ENCODE data around the gene PSKH1.
A peak's percentile ranks its signal among the peaks of the same experiment; 100 is the strongest.

PSKH1 gene

DNA sequence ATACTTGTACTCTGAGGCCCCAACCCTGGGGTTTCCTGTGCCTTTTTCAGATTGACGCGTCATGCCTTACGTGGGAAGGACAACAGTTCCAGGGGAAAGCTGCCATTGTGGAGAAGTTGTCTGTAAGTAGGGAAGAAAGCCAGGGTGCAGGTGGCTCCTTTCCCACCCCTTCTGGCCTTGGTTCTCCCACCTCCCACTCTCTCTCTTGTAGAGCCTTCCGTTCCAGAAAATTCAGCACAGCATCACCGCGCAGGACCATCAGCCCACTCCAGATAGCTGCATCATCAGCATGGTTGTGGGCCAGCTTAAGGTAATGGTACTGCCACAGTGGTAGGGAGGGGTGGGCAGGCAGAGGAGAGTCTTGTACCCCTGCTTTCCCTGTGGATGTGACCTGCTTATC is 24.8 kb upstream of the PSKH1 start:
- no peak for DNase-seq

DNA sequence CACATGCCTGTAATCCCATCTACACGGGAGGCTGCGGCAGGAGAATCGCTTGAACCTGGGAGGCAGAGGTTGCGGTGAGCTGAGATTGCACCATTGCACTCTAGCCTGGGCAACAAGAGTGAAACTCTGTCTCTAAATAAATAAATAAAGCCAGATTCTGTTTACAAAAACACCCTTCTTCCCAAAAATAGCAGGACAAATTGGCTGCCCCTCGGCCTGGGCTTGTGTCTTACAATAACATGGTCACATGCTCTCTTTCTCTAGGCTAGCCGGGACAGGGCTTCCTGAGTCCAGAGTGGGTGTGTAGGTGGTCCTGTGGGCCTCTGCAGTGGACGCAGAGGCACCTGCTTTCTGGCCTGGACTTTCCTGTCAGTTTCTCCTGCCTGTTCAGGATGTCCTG is 23.4 kb upstream of the PSKH1 start:
- DNase-seq = no peak

DNA sequence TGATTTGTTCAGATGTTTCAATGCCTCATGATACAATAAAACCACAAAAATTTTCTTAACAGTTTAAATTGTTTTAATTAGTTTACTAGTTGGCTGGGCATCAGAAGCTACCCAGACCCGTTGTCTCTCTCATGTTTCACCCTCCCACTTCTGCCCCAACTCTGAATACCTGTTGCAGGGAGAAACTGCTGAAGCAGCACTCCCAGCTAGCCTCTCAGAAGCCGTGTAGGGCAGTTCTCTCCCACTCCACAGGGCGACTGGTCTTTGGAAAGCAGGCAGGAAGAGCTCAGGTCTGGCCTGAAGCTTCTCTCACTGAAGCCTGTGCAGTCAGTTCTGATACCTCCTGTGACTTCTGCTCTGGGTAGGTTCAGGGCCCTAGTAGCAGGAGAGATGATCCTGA is 21.8 kb upstream of the PSKH1 start:
- no peak for DNase-seq

DNA sequence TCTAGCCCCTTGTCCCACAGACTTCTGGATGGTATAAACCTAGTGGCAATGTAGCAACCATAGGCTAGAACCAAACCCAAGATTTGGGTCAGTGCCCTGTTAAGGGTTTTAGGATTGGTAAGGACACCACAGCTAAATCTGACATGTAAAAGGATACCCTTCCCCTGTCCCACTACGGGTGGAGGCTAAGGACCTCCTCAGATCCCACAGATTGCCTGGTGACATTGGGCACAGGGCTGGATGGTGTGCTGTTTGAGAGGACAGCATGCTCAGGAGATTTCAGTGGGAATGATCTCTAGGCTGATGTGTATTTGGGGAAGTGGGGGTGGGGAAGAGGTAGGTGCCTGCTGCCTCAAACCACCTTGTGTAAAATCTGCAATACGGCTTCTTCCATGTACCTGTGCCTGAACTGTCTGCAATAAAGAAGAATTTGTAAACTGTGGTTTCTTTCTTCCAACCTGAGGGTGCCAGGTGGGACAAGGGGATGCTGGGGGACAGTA is 20.9 kb upstream of the PSKH1 start:
- no peak for DNase-seq

DNA sequence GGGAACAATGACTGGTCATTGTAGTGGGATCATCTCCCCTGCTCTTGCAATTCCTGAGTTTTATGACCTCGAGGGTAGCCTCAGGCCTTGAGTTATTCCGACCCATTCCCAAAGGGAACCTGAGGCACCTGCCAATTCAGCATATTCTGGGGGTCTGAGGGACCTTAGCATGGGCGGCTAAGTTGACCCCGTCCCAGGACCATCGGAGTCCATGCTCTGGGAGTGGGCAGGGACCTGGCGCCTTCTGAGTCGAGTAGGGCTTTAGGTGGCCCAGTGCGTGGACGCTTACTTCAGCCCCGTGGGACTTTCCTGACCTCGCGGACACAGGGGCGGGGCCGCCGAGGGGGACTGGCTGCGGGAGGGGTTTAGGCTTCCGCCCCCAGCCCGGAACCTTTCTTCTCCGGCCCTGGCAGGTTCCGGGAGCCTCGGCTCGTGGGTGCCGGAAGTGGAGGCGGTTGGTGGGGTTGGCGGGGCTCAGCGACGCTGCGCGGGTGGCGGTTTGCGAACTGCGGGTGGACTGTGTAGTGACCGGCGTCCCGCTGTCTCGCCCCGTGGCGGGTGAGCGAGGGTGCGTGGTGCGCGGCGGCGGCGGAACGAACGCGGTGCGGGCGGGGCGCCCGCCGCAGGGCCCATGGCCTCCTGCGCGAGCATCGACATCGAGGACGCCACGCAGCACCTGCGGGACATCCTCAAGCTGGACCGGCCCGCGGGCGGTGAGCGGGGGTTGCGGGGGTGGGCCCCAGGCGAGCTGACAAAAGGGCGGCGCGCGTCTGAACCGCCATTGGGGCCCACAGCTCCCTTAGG is 20.2 kb upstream of the PSKH1 start, which contains the start of gene EDC4:
EDC4 (plus strand) TSS at position 422 of the 804 bp plus-strand sequence; CDS start at position 632, 210 bp downstream.
- DNase-seq = peak; percentile 85

DNA sequence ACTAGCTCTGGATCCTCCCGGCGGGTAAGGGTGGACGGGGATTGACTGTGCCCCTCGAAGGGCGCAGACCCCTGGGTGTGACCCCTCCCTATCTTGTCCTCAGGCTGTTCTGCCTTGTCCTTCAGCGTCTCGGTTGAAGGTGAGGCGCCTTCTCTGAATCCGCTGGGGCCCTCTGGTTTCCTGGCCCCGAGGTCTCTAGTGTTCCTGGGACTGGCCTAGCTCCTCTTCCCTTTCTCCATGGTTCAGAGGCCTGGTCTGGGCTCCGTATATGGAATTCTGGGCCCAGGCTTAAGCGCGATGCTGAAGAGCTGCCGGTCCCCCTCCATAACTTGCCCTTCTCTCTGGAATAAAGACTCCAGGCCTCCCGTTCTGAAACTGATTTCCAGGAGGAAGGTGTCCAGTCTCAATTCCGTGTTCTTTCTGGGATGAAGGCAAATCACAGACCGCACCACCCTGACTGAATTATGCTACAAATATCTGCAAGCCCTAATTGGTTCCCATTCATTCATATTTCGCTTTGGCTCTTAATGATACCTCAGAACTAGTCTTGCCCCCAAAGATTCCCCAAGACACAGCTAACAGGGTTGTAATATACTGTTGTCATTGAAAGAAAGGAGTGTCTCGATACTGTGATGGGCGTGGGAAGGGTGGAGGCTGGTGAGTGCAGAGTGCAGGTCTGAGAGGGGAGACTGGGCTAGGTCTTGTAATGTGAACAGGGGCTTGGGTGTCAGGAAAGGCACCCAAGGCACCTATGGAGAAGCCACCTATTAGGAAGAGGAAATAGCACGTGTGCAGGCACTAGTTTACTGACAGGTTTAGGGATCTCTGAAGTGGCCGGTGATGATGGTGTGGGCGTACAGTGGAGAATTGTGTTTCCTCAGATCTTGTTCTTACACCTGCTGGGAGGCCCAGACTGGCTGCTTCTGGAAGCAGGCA is 19.4 kb upstream of the PSKH1 start:
- DNase-seq = no peak

DNA sequence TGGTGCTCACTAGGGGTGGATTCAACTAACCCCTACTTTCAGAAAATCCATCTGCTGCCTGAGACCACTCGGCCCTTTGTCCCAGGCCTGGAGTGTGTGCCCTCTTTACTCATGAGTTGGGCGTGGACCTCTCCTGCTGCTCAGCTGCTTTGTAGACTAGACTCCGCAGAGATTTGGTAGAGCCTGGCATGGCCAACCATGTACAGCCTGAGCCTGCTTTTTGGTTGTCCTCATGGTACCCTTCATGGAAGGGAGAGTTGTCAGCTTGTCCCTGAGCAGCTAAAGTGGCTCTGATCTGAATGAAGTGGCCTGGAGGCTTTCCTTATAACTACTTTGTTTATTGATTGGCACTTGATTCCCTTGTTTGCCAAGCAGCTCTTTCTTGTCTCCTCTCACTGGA is 18.7 kb upstream of the PSKH1 start:
- no peak for DNase-seq

DNA sequence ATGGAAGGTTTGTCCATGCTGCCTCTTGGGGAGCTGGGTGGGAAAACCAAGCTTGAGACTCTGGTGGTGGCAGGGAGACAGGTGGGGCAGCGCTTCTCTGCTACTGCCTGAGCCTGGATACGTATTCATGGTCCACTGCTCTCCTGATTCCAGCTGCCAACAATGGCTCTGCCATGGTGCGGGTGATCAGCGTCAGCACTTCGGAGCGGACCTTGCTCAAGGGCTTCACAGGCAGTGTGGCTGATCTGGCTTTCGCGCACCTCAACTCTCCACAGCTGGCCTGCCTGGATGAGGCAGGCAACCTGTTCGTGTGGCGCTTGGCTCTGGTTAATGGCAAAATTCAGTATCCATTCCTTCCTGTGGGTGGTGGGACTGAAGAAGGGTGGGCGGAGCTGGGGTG is 16.0 kb upstream of the PSKH1 start:
- no peak for DNase-seq

DNA sequence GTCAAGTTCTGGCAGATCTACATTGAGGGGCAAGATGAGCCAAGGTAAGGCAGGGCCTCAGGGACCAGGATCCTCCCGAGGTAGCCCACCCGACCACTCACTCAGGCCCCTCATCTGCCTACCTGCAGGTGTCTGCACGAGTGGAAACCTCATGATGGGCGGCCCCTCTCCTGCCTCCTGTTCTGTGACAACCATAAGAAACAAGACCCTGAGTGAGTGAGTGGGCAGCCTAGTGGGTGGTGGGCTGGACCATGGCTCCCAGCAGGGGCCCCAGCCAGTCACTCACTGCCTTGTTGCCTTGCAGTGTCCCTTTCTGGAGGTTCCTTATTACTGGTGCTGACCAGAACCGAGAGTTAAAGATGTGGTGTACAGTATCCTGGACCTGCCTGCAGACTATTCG is 14.8 kb upstream of the PSKH1 start:
- no peak for DNase-seq

DNA sequence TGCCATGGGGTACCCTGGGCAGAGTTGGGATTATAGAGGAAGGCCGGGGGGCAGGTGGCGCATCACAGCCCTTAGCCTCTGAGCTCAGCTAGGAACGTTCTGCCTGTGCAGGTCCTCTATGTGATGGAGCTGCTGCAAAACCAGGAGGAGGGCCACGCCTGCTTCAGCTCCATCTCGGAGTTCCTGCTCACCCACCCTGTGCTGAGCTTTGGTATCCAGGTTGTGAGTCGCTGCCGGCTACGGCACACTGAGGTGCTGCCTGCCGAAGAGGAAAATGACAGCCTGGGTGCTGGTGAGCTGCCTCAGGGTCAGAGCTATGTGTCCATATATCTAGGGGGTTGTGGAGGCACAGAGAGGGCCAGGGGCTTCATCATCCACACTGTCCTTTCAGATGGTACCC is 14.2 kb upstream of the PSKH1 start:
- DNase-seq = no peak

DNA sequence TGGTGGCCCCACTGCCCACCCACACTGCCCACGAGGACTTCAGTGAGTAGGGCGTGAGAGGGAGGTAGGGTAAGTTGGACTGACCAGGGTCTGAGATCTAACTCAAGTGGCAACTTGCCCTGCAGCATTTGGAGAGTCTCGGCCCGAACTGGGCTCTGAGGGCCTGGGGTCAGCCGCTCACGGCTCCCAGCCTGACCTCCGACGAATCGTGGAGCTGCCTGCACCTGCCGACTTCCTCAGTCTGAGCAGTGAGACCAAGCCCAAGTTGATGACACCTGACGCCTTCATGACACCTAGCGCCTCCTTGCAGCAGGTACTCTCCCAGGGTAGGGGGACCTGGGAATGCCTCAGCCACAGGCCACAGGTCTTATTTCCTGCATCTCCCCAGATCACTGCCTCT is 13.6 kb upstream of the PSKH1 start:
- DNase-seq = no peak

DNA sequence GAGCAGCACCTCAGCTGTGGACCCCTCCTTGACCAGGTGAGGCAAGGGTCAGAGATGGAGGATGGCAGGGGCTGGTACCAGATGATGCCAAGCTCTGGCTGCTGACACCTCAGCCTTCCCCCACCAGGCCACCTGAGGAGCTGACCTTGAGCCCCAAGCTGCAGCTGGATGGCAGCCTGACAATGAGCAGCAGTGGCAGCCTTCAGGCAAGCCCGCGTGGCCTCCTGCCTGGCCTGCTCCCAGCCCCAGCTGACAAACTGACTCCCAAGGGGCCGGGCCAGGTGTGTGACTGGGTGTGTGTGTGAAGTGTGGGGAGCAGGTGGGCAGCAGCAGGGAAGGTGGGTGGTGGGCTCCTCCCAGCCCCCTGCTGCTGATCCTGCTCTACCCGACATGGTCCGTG is 13.1 kb upstream of the PSKH1 start:
- DNase-seq = no peak

DNA sequence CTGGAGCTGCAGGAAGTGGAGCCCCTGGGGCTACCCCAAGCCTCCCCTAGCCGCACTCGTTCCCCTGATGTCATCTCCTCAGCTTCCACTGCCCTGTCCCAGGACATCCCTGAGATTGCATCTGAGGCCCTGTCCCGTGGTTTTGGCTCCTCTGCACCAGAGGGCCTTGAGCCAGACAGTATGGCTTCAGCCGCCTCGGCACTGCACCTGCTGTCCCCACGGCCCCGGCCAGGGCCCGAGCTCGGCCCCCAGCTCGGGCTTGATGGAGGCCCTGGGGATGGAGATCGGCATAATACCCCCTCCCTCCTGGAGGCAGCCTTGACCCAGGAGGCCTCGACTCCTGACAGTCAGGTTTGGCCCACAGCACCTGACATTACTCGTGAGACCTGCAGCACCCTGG is 12.5 kb upstream of the PSKH1 start:
- DNase-seq = no peak

DNA sequence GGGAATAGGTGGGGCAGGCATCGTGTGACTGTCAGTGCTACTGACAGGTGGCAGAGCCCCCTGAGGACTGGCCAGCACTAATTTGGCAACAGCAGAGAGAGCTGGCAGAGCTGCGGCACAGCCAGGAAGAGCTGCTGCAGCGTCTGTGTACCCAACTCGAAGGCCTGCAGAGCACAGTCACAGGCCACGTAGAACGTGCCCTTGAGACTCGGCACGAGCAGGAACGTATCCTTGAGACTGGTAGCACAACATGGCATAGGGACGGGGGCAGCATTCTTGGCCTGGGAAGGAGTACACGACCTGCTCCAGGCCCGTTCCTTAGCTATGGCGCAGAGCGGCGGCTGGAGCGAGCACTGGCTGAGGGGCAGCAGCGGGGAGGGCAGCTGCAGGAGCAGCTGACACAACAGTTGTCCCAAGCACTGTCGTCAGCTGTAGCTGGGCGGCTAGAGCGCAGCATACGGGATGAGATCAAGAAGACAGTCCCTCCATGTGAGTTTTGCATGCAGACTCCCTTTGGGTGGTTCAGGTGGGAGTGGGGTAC is 11.4 kb upstream of the PSKH1 start:
- DNase-seq = no peak

DNA sequence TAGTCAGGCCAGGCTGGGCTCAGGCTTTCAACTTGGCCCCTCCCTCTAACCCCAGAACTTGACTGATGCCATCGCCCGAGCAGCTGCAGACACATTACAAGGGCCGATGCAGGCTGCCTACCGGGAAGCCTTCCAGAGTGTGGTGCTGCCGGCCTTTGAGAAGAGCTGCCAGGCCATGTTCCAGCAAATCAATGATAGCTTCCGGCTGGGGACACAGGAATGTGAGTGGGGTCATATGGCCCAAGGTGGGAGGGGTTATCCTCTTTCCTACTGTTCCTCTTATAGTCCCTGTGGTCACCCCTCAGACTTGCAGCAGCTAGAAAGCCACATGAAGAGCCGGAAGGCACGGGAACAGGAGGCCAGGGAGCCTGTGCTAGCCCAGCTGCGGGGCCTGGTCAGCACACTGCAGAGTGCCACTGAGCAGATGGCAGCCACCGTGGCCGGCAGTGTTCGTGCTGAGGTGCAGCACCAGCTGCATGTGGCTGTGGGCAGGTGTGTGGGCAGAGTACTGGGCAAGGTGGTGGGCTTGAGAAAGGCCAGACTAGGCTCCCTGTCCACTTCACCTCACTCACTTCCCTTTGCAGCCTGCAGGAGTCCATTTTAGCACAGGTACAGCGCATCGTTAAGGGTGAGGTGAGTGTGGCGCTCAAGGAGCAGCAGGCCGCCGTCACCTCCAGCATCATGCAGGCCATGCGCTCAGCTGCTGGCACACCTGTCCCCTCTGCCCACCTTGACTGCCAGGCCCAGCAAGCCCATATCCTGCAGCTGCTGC is 10.5 kb upstream of the PSKH1 start:
- DNase-seq = no peak

DNA sequence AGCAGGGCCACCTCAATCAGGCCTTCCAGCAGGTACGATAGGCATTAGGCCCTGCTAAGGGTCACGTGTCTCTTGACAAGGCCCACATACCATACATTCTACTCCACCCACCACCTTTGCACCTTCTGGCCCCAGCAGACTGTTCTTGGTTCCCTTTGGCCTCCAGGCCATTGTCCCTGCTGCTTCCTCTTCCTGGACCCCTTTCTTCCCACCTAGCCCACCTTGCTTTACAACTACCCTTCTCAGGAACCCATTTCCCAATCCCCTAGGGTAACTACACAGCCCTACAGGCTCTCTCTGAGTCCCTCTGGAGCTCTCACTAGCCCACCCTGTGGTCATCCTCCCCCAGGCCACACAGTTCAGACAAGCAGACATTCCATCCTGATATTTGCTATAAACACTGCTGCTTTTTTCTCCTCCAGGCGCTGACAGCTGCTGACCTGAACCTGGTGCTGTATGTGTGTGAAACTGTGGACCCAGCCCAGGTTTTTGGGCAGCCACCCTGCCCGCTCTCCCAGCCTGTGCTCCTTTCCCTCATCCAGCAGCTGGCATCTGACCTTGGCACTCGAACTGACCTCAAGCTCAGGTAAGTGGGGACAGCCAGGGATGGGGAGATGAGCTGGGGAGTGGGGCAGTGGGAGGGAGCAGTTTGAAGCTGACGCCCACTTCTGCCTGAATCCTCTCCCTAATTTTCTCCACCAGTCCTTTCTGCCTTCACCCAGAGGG is 9.7 kb upstream of the PSKH1 start:
- no peak for DNase-seq

DNA sequence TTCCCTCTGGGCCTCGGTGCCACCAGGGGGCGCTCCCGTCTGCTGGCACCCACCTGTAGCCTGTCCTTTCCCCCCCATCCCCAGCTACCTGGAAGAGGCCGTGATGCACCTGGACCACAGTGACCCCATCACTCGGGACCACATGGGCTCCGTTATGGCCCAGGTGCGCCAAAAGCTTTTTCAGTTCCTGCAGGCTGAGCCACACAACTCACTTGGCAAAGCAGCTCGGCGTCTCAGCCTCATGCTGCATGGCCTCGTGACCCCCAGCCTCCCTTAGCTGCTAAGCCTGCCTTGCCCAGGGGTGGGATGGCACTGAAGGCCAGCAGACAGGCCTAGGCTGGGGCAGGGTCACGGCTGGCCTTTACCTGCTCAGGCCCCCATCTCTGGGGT is 9.2 kb upstream of the PSKH1 start:
- DNase-seq = peak; percentile 43

DNA sequence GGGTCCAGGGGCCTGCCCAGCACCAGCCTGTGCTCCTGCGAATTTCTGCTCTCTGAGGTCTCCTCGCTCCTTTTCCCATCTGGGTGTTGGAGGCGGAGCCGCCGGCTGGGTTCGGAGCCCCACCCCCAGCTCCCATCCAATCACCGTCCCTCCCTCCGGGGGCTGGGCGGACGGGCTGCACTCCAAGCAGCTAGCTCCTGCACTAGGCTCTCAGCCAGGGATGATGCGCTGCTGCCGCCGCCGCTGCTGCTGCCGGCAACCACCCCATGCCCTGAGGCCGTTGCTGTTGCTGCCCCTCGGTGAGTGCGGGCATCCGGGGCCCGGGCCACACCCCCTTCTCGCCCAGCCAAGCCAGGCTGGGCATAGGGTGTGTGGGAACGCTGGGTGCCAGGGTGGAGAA is 8.4 kb upstream of the PSKH1 start, which contains the start of gene NRN1L:
NRN1L (plus strand) TSS at position 202 of the 400 bp plus-strand sequence; CDS start at position 221, 19 bp downstream.
- no peak for DNase-seq

DNA sequence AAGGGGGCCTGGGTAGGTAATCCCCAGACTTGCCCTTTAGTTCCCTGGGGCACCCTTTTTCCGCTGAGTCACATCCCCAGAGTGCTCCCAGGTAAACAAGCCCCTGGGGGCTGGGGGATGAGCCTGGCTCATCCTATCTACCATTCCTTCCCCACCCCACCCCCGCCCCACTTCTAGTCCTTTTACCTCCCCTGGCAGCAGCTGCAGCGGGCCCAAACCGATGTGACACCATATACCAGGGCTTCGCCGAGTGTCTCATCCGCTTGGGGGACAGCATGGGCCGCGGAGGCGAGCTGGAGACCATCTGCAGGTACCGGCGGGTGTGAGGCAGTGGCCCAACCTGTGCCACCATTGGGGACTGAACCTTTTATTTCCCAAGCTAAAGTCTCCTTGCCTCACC is 7.5 kb upstream of the PSKH1 start:
- no peak for DNase-seq

DNA sequence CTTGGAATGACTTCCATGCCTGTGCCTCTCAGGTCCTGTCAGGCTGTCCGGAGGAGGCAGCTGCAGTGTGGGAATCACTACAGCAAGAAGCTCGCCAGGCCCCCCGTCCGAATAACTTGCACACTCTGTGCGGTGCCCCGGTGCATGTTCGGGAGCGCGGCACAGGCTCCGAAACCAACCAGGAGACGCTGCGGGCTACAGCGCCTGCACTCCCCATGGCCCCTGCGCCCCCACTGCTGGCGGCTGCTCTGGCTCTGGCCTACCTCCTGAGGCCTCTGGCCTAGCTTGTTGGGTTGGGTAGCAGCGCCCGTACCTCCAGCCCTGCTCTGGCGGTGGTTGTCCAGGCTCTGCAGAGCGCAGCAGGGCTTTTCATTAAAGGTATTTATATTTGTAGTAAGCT is 7.1 kb upstream of the PSKH1 start:
- no peak for DNase-seq

DNA sequence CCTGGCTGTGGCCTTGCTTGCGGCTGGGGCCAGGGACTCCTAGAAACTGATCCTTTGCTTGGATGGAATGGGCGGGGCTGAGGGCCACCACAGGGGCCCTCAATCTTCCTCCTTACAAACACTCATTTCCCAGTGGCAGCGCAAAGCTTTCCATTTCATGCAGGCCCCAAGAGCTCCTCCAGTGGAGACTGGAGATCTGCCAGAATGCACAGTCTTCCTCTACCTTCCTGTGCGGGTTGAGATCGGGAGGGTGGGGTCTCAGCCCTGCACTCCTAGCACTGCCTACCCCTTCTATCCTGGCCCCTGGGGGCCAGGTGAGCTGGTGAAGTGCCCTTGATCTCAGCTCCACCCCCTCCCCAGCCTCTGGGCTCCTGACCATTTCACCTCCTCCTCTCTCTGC is 6.7 kb upstream of the PSKH1 start:
- DNase-seq = no peak

DNA sequence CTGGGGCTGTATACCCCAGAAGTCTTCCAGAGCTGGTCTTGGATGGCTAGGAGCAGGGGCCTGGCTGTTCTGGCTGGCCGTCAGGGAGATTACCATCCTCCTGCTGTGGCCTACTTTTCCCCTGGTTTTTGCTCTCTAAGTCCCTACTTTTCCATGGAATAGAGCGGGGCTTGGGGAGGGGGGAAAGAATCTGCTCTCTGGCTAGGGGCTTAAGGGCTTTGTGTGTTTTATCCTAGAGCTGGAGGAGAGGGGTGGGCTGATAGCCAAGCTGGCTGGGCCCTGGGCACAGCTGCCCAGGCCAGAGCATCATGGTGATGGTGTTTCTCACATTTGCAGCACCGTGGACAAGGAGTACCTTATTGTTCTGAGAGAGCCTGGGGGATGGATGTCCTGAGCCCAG is 4.7 kb upstream of the PSKH1 start:
- DNase-seq = no peak
